HG03066 (cell line): ENCODE data around the gene ANXA2.
"Not testable (repeated sequence)": the region's sequence is repeated elsewhere in the genome, so short reads cannot be mapped to it uniquely, and the experiment has no call there.

Source experiments
- ATAC-seq: cut with Tn5 transposase; IDR thresholded peaks from one replicate; pipeline ENCODE4 v1.9.1; 2021; ENCODE audit warnings: low read depth; ENCODE audit not compliant: unreplicated experiment

The ANXA2 gene

DNA sequence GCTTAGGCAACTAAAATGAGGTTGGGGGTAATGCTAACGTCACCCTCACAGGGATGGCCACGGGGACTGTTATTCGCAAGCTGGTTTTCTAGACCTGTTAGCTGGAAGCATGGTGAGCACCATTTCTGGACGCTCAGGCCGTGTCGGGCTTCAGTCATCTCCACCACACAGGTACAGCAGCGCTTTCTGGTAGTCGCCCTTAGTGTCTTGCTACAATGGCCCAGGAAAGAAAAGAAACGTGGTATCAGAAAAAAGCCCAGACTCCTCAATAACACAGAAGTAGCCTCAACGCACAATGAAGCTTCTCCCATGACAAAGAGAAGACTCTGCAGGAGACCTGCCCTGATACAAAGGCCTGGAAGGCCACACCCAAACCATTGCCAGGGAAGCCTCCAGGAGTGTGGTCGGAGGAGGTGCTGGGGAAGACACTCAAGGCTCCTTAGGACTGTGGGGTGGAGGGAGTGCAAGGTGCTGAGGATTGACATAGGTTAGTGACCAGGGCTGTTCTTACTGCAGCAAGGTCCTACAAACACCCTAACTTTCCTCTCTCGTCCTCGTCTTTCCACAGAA, 50.2 kb downstream of the ANXA2 start:
- ATAC-seq: no peak

DNA sequence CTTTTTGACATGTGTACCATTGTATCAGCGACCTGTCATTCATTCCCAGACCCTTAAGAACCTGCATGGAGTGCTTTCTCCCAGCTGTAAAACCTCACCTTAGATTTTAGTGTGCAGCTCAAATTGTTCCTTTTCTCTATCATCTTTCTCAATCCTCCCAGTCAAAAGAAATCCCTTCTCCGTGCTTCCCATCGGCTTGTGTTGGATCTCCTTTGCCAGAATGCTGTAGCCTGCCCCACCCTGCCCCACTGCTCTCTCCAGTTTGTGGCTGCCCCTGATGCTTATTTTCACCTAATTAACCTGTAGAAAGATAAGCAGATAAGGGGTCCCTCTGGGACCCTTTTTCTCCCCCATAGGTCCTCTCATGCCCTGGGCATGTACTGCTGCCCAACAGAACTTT, 51.1 kb downstream of the ANXA2 start:
- ATAC-seq: no peak

DNA sequence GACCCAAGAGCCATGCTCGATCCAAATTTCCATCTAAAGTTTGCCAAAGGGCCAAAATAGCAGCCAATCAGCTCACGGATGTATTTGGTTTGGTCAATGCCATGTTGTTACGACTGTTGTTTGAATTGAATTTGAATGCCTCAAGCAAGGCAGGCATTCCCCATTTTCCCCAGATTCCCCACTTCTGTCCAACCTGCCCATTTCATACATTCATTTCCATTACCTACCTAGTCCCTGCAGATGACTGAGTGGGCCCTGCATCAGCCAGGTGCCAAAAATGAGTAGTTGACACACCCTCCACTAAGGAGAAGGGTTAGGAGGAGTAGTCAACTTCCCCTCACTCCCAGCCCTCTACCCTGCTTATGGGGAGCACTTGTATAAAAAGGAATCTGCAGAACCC, 51.7 kb downstream of the ANXA2 start:
- no peak for ATAC-seq

DNA sequence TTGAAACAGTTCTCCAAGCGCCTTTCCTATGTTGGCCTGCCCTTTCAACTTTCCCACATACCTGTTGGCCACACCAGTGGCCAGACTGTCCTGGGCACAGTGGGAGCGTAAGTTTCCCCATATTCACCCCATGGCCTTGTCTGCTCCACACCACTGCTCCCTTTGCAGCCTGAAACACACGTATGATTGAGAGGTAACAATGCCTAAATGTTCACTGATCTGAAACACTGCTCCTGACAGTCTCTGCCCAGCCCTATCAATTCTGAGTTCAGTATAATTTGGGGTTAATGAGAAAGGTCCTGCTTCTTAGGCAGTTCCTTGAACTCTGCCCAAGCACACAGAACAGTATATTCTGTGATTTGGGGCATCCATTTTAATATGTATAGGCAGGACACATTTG, 52.2 kb downstream of the ANXA2 start:
- no peak for ATAC-seq

DNA sequence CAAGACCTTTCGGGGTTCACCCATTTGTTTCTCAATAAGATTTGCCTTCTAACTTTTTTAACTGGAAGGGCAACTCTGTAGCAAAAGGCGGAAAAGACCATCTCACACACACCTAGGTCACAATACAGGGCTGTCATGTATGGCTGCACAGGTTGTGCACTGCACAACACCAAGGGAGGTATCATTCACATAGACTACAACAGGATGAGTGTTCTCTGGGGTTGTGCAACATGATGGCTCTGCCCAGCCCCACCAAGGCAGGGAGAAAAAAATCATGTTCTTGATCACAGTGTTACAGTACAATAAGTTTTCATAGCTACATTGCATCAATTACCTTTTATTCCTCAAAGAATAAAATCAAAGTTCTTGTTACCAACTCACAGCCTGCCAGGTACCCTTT, 52.8 kb downstream of the ANXA2 start:
- no peak for ATAC-seq

DNA sequence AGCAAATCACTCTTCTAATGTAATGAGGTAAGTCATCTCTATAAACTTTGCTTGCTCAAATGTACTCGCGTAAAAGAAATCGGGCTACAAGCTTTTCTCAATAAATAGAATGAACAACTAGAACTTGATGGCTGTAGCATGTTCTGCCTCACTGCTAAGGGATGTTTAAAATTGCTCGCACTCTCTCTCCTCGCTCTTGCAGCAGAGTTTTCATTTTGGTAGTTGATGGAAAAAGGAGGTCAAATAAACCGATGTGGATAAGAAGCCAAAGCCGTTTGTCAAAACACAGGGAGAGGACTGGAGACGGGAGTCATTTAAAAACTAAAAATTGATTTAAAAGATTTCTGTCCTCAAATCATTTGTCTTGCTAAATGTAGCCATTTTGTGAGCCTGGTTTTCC, 53.3 kb downstream of the ANXA2 start:
- no peak for ATAC-seq

DNA sequence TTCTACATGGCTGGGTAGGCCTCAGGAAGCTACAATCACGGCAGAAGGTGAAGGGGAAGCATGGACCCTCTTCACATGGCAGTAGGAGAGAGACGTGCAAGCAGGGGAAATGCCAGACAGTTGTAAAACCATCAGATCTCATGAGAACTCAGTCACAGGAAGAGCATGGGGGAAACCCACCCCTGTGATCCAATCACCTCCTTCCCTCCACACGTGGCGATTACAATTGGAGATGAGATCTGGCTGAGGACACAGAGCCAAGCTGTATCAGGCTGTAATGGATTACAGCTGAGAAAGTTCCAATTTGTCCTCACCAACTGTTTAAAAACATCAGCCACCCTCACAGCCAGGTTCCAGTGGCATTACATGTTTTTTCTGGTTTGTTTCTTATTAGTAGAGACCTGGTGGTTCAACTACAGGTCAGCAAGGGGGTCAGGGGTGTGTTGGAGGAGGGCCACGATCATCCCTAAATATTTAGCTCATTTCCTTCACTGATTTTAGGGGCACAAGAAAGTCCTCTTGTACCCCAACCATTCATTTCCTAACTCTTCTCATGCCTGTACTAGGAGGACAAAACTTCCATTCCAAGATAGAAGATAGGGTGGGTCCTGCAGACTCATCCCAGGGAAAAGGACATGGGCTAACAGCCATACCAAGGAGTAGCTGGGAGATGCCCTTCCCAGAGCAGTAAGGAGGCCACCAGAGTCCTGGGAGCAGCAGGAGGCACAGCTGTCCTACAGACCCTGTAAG, 54.4 kb downstream of the ANXA2 start:
- ATAC-seq: no peak

DNA sequence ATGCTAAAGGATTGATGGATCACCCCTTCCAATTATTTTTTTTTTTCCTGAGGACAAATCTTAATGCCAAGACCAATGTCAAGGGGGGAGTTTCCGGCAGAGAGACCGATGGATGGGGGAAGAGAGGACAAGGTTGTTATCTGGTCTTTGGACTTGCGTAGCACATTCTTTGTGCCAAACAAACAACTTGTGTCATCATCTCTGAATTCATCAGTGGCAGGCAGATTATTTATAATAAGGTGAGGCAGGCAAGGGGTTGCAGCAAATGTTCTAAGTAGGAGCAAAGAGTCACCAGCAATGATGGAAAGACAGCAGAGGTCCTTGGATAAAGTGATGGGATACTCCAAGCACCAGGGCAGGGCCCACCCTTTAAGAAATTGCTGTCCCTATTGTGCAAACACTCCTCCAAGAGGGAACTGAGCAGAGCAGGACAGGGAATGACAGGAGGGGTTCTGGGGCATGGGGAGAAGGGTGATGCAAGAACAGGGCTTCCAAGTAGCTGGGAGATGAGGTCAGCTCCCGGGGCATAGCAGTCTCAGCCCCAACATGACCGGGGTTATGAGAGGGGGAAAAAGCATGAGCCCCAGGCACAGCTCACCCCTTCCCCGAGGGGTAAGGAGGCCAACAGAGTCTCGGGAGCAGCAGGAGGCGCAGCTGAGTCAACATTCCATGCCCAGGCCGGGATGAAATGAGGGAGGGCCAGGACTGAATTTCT, 57.4 kb downstream of the ANXA2 start:
- no peak for ATAC-seq

DNA sequence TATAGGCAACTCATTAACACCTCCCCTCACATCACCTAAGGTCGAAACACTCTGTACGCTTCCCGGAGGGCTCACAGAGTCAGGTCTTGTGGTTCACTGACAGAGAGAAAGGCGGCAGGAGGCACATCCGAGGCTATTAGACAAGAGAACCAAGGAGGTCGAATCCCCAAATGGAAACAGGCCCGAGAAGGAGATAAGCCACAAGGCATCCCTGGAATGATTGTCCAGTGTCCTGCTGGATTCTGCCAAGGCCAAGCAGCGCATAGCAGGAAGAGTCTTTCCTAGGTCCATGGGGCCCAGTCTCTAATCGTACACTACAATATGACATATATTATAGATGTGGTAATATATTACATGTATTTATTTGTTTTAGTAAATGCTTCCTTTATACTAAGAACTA, 58.5 kb downstream of the ANXA2 start:
- no peak for ATAC-seq

DNA sequence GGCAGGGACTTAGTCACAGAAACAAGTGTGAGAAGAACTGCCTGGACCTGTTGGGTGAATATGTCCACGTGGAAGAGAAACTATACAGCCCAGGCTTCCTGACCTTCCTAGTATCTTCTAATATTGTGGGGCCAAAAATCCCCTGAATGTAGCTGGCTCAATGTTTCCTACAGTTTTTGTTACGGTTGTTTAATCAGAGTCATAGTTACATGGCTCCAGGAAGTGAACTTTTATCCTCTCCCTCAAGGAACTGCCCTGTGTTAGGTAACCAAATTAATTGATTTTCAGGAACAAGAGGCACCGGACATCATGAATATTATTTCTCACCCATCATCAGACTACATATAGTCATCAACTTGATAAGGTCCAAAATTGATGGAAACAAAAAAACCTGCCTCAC, 59.0 kb downstream of the ANXA2 start:
- ATAC-seq: no peak

DNA sequence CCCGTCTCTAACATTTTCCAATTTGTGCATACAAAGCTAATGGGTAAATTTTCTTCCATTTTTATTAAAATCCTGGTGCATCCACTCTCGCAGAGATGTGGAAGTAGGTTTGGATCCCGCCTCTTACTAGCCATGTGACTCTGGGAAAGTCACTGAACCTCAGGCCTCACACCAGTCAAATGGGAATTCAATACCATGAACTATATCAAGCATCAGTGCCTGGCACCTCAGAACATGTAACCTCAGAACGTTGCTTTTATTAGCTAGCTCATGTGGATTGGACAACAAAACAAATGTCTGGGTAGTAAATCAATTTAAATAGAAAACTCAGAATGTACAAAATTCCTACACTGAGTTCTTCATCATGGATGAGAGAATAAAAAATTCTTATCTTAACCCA, 60.7 kb downstream of the ANXA2 start:
- ATAC-seq: no peak

DNA sequence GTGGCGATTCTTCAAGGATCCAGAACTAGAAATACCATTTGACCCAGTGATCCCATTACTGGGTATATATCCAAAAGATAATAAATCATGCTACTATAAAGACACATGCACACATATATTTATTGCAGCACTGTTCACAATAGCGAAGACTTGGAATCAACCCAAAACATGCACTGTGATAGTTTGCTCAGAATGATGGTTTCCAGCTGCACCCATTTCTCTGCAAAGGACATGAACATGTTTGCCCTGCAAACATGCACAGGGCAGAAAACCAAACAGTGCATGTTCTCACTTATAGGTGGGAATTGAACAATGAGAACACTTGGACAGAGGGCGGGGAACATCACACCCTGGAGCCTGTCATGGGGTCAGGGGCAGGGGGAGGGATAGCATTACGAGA, 62.5 kb downstream of the ANXA2 start:
- not testable (repeated sequence) for ATAC-seq

DNA sequence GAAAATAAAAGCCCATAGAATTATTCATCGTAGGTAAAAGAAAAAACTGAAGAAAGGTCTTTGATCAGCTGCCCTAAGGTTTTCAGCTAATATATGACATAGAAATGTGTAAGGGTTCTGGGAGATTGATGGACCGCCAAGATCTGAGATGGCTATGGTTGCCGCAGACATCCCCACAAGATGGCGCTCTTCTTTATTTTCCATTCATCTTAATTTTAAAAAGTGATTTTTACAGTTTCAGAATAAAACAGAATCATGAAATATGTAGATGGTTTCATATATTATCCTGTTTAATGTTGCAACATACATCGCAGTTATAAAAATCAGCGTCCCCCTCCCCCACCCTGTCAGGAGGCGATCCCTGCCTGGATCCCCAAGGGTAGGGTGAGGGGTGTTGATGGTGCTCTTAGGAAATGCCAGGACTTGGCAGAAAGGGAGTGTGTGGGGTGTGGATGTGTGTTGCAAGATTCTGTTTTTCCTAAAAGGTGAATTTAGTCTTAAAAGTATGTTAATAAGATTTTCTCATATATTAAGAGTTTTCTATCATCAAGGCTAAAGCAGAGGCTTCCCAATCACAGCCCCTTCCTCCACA, 68.8 kb downstream of the ANXA2 start:
- ATAC-seq: no peak

DNA sequence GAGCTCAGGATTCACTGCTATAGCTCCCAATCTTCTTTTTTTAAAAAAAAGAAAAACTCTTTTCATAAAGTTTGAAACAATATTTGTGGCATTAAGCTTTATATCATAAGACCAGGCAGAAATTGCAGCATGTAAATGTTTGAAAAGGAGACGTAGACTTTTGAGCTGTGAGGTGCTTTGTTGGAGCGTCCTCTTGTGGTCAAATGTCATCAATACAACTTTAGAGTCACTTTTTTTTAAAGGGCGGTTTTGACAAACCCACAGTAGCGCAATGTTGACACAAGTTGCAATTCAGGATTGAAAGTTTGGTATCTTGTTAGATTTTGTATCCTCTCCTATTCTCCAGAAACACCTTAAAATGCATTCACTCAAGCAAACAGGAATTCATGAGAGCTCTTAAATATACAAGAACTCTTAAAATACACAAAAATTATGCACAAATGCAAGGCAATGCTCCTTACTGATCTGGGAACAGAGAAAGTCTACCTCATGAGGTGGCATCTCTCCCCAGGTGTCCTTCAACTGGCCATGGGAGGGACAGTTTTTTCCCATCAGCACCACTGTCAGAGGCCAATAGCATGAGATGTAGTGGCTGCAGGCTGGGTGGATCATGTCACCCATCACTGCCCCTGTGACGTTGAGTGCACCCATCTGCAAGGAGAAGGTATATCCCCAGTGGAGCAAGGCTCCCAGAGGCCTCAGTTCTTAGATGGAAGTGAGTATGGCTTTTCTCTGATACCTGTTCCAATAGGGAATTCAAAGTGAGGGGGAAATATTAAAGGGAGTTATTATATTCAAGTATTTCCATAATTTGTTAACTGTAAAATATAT, 70.7 kb downstream of the ANXA2 start:
- no peak for ATAC-seq

DNA sequence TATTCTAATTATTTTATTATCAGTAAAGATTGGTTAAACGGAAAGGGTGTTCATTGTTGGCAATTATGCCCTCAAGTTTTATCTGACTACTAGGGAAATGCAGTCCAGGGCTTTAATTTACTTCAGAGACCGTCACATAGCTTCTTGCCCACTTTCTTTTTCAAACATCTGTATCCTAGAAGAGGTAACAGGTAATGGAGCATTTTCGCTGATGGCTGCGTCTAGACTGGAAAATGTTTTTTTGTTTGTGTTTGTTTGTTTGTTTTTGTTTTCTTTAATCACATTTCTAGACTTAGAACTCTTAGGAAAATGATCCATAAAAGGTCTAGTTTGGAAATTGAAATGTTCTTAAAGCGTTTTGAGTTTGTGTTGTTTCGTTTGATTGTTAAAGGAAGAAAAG, 71.4 kb downstream of the ANXA2 start:
- ATAC-seq: no peak

DNA sequence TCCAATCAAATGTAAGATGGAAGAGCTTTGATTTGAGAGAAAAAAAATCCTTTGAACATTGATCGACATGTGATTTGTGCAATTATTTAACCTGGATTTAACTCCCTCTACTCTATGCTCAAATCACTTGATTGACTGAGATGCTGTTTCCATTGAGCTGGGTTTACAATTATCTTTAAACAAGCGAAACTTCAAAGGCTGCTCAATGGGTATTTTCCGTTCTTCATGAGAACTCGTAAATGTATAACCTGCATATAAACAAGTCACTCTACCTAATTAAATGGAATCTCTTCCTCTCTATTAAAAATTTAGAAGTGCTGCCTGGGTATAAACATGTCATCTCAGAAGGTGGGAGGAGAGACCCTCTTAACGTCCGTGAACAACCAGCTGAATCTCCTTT, 71.9 kb downstream of the ANXA2 start:
- no peak for ATAC-seq

DNA sequence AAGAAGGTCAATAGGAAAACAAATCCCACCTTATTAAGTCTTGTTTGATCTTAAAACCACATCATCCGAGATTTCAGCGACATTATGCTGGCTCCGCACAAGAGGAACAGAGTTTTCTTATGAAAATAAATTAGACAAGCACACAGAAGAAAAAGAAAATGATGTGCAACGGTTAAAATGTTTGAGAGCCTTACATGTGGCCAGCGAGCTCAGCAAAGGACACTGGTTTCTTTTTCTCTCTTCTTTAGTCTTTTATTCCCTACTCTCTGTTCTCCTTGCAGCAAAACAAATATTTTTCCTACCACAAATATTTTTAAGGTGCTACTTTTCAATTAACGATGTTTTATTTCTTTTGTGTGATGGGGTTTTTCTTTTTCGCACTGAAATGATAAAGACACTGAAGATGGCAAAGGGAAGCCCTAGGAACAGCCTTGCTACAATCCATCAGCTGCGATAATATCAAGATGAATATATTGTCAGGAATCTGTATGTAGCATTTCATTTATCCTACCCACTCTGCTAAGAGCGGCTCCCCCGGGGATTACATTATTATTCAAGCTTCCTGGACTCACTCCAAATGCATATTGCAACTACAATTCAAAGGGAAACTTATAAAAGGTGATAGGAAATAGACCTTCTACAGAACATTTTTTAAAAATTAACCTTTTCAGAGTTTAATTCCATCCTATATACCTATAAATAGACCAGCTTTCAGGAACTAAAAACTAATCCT, 72.9 kb downstream of the ANXA2 start:
- no peak for ATAC-seq

DNA sequence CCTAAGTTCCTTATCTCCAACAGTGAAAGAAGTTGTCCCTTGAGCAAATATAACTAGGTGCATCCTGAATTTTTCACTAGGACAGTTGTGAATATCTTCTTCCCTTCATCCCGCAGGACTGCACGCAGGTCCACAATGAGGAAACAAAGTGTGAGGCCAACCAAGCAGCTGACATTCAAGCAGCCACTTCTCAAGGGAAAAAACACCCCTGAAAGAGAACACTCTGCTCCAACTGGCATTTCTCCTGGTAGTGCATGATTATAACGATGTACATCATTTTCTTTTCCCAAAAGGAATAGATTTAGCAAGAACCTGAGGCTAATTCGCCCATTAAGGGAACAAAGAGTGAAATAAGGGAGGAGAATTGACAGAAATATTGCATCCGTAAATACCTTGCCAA, 74.5 kb downstream of the ANXA2 start:
- no peak for ATAC-seq

DNA sequence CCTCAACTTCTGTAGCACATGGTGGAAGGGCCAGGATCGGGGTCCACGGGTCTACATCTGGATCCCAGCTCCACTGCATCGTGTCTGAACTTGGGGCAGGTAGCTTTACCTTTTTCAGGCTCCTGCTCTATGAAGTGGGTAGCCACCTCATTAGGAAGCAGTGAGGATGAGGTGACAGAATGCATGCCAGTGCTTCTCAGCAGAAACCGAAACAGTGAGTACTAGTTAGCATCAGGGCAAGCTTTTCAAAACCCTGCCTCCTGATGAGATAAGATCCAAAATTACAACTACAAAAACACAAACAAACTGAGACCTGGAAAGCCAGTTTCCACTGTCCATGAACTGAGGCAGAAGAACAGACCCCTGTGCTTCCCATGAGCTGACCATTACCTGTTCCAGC, 77.4 kb downstream of the ANXA2 start:
- no peak for ATAC-seq

DNA sequence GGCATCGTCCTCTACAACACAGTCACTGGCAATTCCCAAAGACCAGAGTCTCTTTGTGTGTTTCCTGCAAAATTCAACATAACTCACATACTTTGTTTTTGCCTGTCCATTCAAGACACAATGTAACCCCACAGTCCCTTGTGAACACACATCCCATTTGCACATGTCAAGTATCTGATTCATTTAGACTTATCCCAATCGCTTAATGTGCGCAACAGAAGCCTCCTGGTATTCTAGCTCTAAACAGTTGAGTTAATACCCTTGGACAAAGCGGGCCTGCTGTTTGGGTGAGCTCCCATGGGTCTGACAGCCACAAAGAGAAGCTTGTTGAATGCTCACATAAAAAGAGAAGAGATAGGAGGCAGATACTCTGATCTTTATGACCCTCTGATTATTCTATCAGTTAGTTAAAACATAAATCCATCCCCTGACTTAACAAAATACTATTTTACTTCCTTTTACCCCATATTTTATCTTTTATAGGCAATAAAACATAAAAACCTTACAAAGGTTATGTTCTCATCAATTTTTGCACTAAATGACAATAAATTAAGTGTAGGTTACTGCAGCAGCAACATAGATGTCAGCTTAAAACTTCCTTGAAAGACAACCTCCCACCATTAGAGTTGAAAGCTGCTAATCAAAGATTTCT, 79.4 kb downstream of the ANXA2 start:
- ATAC-seq: no peak
